ENCODE data around the gene TMEM60.

- no peak for TF ChIP-seq POLR2A (IDR thresholded peaks at IDR 0.05)
- no peak for TF ChIP-seq CTCF (IDR thresholded peaks at IDR 0.05)
Measured at GRCh38 chr7:77788327-77788902, 9.8 kb downstream of the TMEM60 start.
